ENCODE data around the gene DNAH17.

DNAH17 gene

DNA sequence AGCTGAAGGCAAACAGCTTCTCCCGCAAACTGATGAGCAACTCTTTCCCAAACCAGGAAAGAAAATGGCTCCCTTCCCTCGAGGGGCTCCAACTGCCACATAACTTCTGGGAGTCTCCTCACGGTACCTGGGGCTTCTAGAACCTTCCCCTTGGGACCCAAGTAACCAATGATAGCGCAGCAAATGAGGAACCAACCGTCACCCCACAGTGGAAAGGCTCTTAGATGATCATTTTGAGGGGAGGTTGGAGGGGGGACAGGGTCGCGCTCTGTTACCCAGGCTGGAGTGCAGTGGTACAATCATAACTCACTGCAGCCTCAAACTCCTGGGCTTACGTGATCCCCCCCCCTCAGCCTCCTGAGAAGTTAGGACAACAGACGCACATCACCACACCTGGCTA is at the start of gene DNAH17:
Gene DNAH17, minus strand, starts transcription at position 101 of the 400 bp plus-strand sequence. CDS start 2,339 bp downstream, outside the sequence.
- DNase-seq = no peak

GRCh38 chr17:78624324-78625151 is 47.3 kb upstream of the DNAH17 start:
- DNase-seq = no peak

DNA sequence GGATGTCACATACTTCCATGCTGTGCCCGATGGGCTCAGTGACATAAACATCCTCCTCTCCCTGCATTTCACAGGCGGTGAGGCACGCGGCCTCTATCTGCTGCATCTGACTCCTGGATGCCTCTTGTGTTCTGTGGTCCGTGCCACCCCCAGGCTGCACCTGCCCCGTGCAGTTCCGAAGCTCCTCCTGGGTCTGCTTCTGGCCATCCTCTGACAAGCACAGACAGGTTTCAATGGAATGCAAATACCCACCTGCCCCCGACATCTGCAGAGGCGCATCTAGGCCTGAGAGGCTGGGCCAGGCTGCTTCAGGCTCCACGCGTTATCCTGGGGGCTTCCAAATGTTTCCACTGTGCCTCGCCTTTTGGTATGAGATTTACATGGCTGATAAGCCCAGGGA is 46.3 kb upstream of the DNAH17 start:
- no peak for DNase-seq

- DNase-seq = no peak
These were observed 45.5 kb upstream of the DNAH17 start for GRCh38 chr17:78622491-78623265.

DNA sequence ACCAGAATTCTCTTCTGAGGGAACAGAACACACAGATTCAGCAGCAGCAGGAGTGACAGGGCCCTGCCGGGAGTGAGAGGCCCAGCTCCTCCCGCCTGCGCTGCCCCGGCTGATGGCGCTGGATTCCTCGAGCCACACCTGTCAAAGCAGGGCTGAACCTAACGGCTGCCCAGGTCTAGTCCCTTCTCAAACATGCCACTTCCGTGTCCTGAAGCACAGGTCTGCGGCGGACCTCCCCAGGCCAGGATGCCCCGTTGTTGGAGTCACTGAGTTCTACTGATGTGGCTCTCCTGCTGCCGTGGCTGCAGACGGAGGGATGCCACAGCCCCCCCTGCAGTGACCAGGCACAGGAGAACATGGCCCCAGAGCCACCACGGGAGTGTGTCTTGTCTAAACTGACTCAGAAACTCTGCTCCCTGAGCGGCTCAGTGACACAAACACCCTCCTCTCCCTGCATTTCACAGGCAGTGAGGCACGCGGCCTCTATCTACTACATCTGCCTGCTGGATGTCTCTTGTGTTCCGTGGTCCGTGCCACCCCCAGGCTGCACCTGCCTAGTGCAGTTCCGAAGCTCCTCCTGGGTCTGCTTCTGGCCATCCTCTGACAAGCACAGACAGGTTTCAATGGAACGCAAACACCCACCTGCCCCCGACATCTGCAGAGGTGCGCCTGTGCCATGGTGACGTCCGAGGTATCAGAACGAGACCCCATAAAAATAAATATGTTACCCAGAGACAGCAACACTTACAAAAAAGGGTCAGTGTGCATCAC is 44.7 kb upstream of the DNAH17 start:
- DNase-seq = no peak

GRCh38 chr17:78620099-78620498 is 42.9 kb upstream of the DNAH17 start:
- no peak for DNase-seq

- DNase-seq = no peak
These were observed 42.1 kb upstream of the DNAH17 start for GRCh38 chr17:78619334-78619733.

DNA sequence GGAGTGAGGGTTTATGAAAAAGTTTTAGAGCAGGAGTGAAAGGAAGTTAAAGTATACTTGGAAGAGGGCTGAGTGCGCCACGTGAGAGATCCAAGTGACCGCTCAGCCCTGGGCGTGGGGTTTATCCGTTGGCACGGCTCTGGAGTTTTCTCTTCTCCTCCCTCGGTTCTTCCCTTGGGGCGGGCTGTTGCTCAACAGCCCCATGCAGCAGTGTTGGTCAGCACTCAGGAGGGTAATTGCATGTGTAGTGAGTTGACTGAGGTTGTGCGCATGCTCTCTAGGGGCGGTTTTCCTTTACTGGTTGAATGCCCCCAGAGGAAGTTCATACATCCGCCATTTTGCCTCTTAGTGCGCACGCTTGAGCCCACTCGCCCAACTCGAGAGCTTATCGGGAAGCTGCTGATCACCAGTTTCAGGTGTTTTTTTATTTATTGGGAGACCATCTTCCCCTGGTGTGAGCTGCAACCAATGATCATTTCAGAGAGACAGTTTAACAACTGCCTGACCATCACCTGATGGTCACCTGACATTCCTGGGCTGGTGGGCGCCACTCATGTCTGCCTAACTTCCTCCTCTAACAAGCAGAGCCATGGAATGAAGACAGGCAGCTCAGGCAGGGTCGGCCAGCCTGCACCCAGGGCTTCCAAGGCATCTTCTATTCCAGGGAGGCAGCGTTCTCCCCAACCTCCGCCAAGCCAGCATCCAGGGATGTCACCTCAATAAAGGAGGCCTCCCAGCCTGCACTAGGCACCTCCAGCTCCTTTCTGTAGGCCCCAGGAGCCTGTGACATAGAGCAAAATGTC is 41.3 kb upstream of the DNAH17 start:
- no peak for DNase-seq

DNA sequence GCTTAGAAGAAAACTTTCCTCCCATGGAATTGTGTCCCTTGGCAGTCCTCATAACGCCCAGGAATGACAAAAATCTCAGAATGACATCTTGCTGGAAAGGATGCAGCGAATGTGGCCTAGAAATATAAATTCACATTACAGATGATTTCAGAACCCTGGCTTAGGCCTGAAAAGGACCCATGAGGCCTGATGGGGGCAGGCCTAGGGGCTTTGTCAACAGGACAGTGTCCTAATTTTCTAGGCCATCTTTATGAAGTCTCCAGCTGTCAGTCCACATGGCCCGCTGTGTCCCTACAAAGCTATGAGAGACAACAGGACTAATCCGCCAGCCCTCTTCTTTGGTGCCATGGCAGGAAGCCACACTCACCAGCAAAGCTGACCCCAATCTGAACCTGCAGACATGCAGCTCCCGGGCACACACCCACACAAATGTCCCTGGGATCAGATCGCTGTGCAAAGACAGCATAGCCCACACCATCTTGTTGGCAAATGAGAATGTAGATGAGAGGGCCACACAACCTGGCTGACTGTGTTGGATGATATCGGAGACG is 40.4 kb upstream of the DNAH17 start:
- DNase-seq = no peak

DNA sequence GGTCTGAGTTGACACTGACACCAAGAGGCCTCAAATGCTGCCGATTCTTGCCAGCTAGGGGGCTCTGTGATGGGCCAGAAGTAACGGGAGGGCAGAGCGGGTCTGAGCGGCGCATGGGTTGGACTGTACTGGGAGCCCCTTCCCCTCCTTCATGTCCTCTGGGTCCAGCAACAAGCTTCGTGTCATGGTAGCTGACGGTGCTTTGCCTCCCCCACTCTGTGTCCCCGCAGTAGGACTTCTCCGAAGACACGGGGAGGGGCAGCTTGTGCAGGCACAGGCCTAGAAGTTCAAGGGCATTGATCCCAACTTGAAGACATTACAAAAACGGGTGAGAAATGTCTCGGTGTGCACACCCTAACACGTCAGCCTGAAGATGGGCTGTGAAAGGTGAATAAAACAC is 39.8 kb upstream of the DNAH17 start:
- no peak for DNase-seq

DNA sequence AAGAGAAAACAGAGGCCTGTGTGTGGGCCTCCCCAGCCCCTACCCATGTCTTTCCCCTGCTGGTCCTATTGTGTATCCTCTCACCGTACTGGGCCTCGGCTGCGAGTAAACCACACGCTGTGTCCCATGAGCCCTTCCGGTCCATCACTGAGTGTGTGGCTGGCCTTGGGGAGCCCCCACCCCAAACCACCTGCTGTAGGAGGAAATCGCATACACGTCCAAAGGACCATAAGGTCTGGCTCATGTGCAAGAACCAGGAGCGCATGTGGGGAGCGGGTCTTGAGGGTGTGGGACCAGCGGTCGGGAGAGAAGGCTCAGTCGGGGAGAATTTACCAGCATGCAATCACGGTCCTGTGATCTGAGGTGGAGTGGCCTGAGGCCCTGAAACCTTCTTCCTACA is 38.4 kb upstream of the DNAH17 start:
- DNase-seq = no peak

DNA sequence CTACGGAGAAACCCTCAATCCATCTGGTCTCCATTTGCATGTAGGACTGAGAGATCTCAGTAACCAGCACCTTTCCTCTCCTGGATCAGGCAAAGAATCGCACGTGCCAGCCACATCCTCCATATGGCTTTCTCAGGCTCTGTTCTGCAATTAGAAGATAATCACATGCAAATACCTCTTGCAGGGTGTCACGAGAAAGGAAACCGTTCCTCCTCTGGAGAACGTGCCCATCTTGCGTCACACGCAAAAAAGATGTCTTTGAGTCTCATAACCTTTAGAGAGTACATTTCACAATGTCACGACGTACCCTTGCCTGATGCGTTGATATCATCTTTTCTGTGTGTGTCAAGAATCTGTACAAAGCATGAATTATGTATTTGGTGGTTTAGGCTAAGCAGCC is 36.2 kb upstream of the DNAH17 start:
- DNase-seq = no peak

DNA sequence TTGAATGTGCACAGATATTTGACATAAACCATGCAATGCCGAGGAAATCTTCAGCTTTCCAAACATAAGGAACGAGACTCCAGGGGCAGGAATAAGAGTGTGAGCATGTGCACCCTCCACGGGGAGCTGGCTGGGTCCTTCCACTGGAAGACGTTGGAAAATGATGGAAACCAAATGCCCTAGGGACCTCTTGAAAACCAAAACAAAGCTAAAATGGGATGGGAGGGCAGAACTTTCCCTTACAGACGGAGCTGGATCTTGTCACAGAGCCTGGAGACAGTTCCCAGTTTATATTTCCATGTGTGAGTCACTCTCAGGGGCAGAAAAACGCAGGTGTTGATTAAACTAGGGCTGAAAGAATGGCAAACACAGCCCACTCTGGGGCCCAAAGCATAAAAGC is 34.4 kb upstream of the DNAH17 start:
- no peak for DNase-seq

- DNase-seq = no peak
These were observed 33.8 kb upstream of the DNAH17 start for GRCh38 chr17:78610951-78611511.

GRCh38 chr17:78609191-78609641 is 32.0 kb upstream of the DNAH17 start:
- no peak for DNase-seq

- DNase-seq = no peak
These were observed 31.6 kb upstream of the DNAH17 start for GRCh38 chr17:78608804-78609186.

DNA sequence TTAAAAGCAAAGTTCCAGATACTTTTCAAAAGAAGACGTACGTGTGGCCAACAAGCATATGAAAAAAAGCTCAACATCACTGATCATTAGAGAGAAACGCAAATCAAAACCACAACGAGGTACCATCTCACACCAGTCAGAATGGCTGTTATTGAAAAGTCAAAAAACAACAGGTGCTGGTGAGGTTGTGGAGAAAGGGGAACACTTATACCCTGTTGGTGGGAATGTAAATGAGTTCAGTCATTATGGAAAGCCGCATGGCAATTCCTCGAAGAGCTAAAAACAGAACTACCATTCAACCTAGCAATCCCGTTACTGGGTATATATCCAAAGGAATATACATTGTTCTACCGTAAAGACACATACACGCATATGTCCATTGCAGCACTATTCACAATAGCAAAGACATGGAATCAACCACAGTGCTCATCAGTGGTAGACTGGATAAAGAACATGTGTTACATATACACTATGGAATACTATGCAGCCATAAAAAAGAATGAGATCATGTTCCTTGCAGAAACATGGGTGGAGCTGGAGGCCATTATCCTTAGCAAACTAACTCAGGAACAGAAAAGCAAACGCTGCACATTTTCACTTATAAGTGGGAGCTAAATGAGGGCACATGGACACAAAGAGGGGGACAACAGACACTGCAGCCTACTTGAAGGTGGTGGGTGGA is 31.1 kb upstream of the DNAH17 start:
- DNase-seq = no peak

DNA sequence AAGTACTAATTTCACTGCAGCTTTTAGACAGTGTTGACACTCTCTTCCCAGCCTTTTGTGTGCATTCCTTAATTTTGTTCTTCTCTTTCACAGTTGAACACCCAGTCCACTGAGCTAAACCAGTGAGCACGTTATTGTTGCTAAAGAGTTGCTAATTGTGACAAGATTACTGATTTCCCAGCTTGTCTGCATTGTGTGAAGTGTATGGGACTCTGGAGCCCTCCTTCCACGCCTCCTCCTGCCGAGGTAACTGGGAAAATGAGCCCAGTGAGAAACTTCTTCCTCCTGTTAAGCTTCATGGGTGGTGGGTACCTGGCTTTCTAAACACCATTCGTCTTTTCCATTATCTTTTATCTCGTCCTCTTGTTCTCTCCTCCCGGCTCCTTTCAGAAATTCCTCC is 29.8 kb upstream of the DNAH17 start:
- DNase-seq = no peak

- no peak for DNase-seq
These were observed 28.7 kb upstream of the DNAH17 start for GRCh38 chr17:78605886-78606285.

- DNase-seq = no peak
These were observed 28.2 kb upstream of the DNAH17 start for GRCh38 chr17:78605429-78605828.

GRCh38 chr17:78602246-78602645 is 25.1 kb upstream of the DNAH17 start:
- DNase-seq = no peak
